OCI-LY1 (cell line): ENCODE data around the gene AK2.
"Not testable (repeated sequence)": the region's sequence is repeated elsewhere in the genome, so short reads cannot be mapped to it uniquely, and the experiment has no call there.

Experiments used
- H2AFZ ChIP-seq: fragments of 200-600 bp; sonication (generic), shearing (Covaris generic); 2 replicates; pipeline ENCODE4 v1.6.0; 2014; ENCODE audit warnings: antibody characterized with exemption, mild to moderate bottlenecking, low read length
- H3F3A ChIP-seq: fragments of 200-600 bp; sonication (generic), shearing (Covaris generic); 2 replicates; pipeline ENCODE4 v1.6.0; 2014; ENCODE audit warnings: mild to moderate bottlenecking, antibody characterized with exemption, low read length, moderate library complexity; ENCODE audit not compliant: insufficient read depth
- H3K27ac ChIP-seq: fragments of 200-600 bp; sonication (generic); 2 replicates; pipeline ENCODE4 v1.5.1; 2014; ENCODE audit warnings: low read length, mixed run types, mild to moderate bottlenecking, low read depth; ENCODE audit not compliant: poor library complexity, severe bottlenecking
- H3K27me3 ChIP-seq: fragments of 200-600 bp; sonication (generic); 2 replicates; pipeline ENCODE4 v1.6.0; 2014; ENCODE audit warnings: antibody characterized with exemption, mild to moderate bottlenecking, low read length, moderate library complexity; ENCODE audit not compliant: insufficient read depth
- H3K36me3 ChIP-seq: fragments of 200-600 bp; sonication (generic); 2 replicates; pipeline ENCODE4 v1.6.1; 2014; ENCODE audit warnings: mild to moderate bottlenecking, antibody characterized with exemption, low read length, moderate library complexity, mixed read lengths; ENCODE audit not compliant: insufficient read depth
- H3K4me1 ChIP-seq: fragments of 200-600 bp; sonication (generic); 2 replicates; pipeline ENCODE4 v1.5.1; 2014; ENCODE audit warnings: mild to moderate bottlenecking, low read length, moderate library complexity; ENCODE audit not compliant: insufficient read depth, severe bottlenecking
- H3K4me2 ChIP-seq: fragments of 200-600 bp; sonication (generic), shearing (Covaris generic); 2 replicates; pipeline ENCODE4 v1.6.1; 2014; ENCODE audit warnings: low read length
- H3K4me3 ChIP-seq: fragments of 200-600 bp; sonication (generic); 2 replicates; pipeline ENCODE4 v1.5.1; 2014; ENCODE audit warnings: low read length, low read depth, mild to moderate bottlenecking, mixed read lengths; ENCODE audit not compliant: poor library complexity, severe bottlenecking
- H3K79me2 ChIP-seq: fragments of 200-600 bp; shearing (Covaris generic); 2 replicates; pipeline ENCODE4 v1.6.1; 2016; ENCODE audit warnings: mixed run types, low read length, mixed read lengths; ENCODE audit not compliant: insufficient read depth
- H3K9ac ChIP-seq: fragments of 200-600 bp; sonication (generic), shearing (Covaris generic); 2 replicates; pipeline ENCODE4 v1.6.1; 2014; ENCODE audit warnings: mild to moderate bottlenecking, low read length, mixed read lengths
- H3K9me2 ChIP-seq: fragments of 200-600 bp; sonication (generic), shearing (Covaris generic); 2 replicates; pipeline ENCODE4 v1.6.1; 2014; ENCODE audit warnings: low read depth, mild to moderate bottlenecking, low read length, mixed read lengths
- H3K9me3 ChIP-seq: fragments of 200-600 bp; shearing (Covaris generic); 2 replicates; pipeline ENCODE4 v1.6.1; 2014; ENCODE audit warnings: low read length, mixed read lengths
- H4K20me1 ChIP-seq: fragments of 200-600 bp; sonication (generic), shearing (Covaris generic); 2 replicates; pipeline ENCODE4 v1.6.0; 2016; ENCODE audit warnings: mild to moderate bottlenecking, low read length; ENCODE audit not compliant: insufficient read depth
- CTCF ChIP-seq: fragments of 200-600 bp; sonication (generic), shearing (Covaris generic); IDR thresholded peaks from 2 replicates; pipeline ENCODE4 v1.5.1; 2017; ENCODE audit warnings: mild to moderate bottlenecking, antibody characterized with exemption, low read length, moderate library complexity, mixed read lengths
- EZH2 ChIP-seq: fragments of 200-600 bp; sonication (generic), shearing (Covaris generic); IDR thresholded peaks from 2 replicates; pipeline ENCODE4 v1.8.0; 2017; ENCODE audit warnings: borderline replicate concordance, mixed run types, mild to moderate bottlenecking, antibody characterized with exemption, low read length, moderate library complexity, mixed read lengths

The AK2 gene

GRCh38 chr1:33072707-33073106 is 36.0 kb upstream of the AK2 start:
- H3K36me3 ChIP-seq: no peaks in the 10 kb centered on the region
- no peaks in the 10 kb centered on the region for H3K9me3 ChIP-seq
- H3K27me3 ChIP-seq: no peaks in the 10 kb centered on the region
- no peak overlapping the region for H3K9ac ChIP-seq
- no peak overlapping the region for H2AFZ ChIP-seq
- no peak overlapping the region for H3K27ac ChIP-seq
- TF ChIP-seq EZH2 (no peak), CTCF (no peak)
- H3K9me2 ChIP-seq: no peaks in the 10 kb centered on the region
- H3K4me3 ChIP-seq: no peak overlapping the region
- H3K4me2 ChIP-seq: no peak overlapping the region
- no peaks in the 10 kb centered on the region for H3F3A ChIP-seq
- no peaks in the 10 kb centered on the region for H4K20me1 ChIP-seq
- H3K79me2 ChIP-seq: no peaks in the 10 kb centered on the region
- no peaks in the 10 kb centered on the region for H3K4me1 ChIP-seq

GRCh38 chr1:33070628-33071027 is 33.9 kb upstream of the AK2 start:
- Histone ChIP-seq H3K4me2 (no peak overlapping the region), H3K79me2 (no peaks in the 10 kb centered on the region), H3F3A (no peaks in the 10 kb centered on the region), H3K9me3 (no peaks in the 10 kb centered on the region), H3K27me3 (no peaks in the 10 kb centered on the region), H4K20me1 (no peaks in the 10 kb centered on the region), H3K36me3 (no peaks in the 10 kb centered on the region), H3K9ac (no peak overlapping the region), H3K4me3 (no peak overlapping the region), H3K9me2 (no peaks in the 10 kb centered on the region), H2AFZ (no peak overlapping the region), H3K27ac (no peak overlapping the region), H3K4me1 (no peaks in the 10 kb centered on the region)
- TF ChIP-seq CTCF (no peak), EZH2 (no peak)

- not testable (repeated sequence) for H3K27me3 ChIP-seq, H3F3A ChIP-seq, H2AFZ ChIP-seq, H3K79me2 ChIP-seq, H4K20me1 ChIP-seq, H3K36me3 ChIP-seq, H3K9me3 ChIP-seq, H3K4me2 ChIP-seq, H3K4me1 ChIP-seq, H3K9ac ChIP-seq, H3K4me3 ChIP-seq, H3K27ac ChIP-seq, H3K9me2 ChIP-seq
These were observed 31.4 kb upstream of the AK2 start for GRCh38 chr1:33068108-33068507.

- not testable (repeated sequence) for H3K36me3 ChIP-seq, H3F3A ChIP-seq, H3K27me3 ChIP-seq, H3K9me2 ChIP-seq, H2AFZ ChIP-seq, H3K79me2 ChIP-seq, H3K9ac ChIP-seq, H3K4me3 ChIP-seq, H3K4me2 ChIP-seq, H4K20me1 ChIP-seq, H3K27ac ChIP-seq, H3K4me1 ChIP-seq
- H3K9me3 ChIP-seq: peaks cover 12% of the 10 kb centered on the region; the same call in 1 of the 2 replicates
These were observed 29.8 kb upstream of the AK2 start for GRCh38 chr1:33066477-33066876.
